NOMO-1 (cell line): ENCODE measurements around the gene GNRHR.

ENCODE experiments used
- DNase-seq, 2 experiments: peaks; one replicate each; lab custom pipeline; 2025; ENCODE audit not compliant: unreplicated experiment in 2 of 2; lab: John Stamatoyannopoulos, UW

Gene GNRHR

GRCh38 chr4:67700738-67701516, 53.3 kb downstream of the GNRHR start, which contains the start of gene UBA6:
UBA6 (minus strand) TSS chr4:67701155; CDS start chr4:67701119, 36 bp downstream.
- peak; percentile 95 to 96 for DNase-seq

GRCh38 chr4:67700116-67700737, 54.0 kb downstream of the GNRHR start:
- DNase-seq, result peak; percentile 32 to 60

- no peak for DNase-seq
Observed at GRCh38 chr4:67699603-67700002, 54.6 kb downstream of the GNRHR start.

- DNase-seq, result no peak
Observed at GRCh38 chr4:67697860-67698687, 56.1 kb downstream of the GNRHR start.

GRCh38 chr4:67696061-67696460, 58.1 kb downstream of the GNRHR start:
- no peak for DNase-seq

- DNase-seq, result no peak
Observed at GRCh38 chr4:67694662-67695061, 59.5 kb downstream of the GNRHR start.

GRCh38 chr4:67691328-67691727, 62.9 kb downstream of the GNRHR start:
- DNase-seq, result no peak
